SK-N-SH treated with all-trans-retinoic acid at 6 μM for 48 hours (cell line): ENCODE results near the gene DTNBP1.

Source experiments
- ARNTL ChIP-seq: fragments of 450-650 bp; formaldehyde crosslinking; IDR thresholded peaks from 2 replicates; pipeline ENCODE4 v1.5.0; 2020; ENCODE audit warnings: low read depth, mild to moderate bottlenecking, moderate library complexity, borderline replicate concordance
- ESRRG ChIP-seq: fragments of 250-450 bp; sonication (Bioruptor Pico); IDR thresholded peaks from 2 replicates; pipeline ENCODE4 v1.6.1; 2021; ENCODE audit warnings: mild to moderate bottlenecking
- PPARA ChIP-seq: fragments of 250-450 bp; sonication (Bioruptor Pico); IDR thresholded peaks from 2 replicates; pipeline ENCODE4 v1.5.0; 2020; ENCODE audit warnings: mild to moderate bottlenecking, borderline replicate concordance
- ZNF565 ChIP-seq: fragments of 450-650 bp; formaldehyde crosslinking; conservative IDR thresholded peaks from 2 replicates; pipeline ENCODE4 v1.5.0; 2020; ENCODE audit warnings: low read depth, mild to moderate bottlenecking, moderate library complexity
- TF ChIP-seq, protein P1 (sequence below): fragments of 250-450 bp; sonication (Bioruptor Pico); IDR thresholded peaks from 2 replicates; pipeline ENCODE4 v1.5.1; 2021; ENCODE audit warnings: mild to moderate bottlenecking, moderate library complexity

DNA sequence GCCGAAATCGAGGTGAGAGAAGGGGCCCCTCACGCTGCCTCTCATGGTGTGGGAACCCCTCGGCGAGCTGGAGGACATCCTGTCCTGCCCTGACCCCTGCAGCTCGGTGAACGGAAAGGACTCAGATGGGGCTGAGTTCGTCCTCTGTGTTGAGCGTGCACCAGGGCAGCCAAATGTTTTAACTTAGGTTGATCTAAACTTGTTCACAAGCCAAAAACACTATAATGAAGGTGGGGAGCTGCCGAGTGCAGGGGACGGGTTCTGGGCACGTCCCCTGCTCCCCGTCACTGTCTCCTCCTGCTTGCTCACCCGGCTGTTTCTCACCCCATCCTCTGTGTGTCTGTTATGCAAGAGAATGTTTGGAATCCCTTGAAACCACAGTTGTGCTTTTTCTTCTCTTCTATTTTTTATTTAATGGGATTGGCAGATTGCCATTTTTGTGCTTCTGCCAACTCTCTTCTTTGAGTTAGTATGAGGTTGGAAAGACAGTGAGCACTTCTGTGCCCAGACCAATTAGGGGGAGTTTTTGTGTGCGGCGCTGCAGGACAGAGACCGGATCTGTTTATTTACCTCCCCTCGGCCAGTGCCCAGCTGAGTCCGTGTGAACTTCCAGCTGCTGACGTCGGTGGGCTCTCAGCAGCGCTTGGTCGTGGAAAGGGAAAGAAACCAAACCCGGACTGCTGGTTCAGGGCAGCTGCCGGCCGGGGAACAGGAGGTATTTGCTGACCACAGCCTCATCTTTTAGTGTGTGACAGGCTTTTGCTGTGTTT is 158.1 kb downstream of the DTNBP1 start:
- TF ChIP-seq ESRRG (CRISPR knock-in tag) (no peak), PPARA (CRISPR knock-in tag) (no peak), ZNF565 (CRISPR knock-in tag) (no peak), ARNTL (CRISPR knock-in tag) (no peak)
- TF ChIP-seq, protein P1, sequence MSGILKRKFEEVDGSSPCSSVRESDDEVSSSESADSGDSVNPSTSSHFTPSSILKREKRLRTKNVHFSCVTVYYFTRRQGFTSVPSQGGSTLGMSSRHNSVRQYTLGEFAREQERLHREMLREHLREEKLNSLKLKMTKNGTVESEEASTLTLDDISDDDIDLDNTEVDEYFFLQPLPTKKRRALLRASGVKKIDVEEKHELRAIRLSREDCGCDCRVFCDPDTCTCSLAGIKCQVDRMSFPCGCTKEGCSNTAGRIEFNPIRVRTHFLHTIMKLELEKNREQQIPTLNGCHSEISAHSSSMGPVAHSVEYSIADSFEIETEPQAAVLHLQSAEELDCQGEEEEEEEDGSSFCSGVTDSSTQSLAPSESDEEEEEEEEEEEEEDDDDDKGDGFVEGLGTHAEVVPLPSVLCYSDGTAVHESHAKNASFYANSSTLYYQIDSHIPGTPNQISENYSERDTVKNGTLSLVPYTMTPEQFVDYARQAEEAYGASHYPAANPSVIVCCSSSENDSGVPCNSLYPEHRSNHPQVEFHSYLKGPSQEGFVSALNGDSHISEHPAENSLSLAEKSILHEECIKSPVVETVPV (CRISPR knock-in tag): no peak
